Neural cell (in vitro differentiated cells): ENCODE data around the gene SH3RF1.

Experiments used
- POLR2AphosphoS5 ChIP-seq: IDR thresholded peaks from 2 replicates; pipeline ENCODE4 v1.6.1; 2012
- TF ChIP-seq, protein P1 (sequence below): fragments of 450-650 bp; IDR thresholded peaks from 2 replicates; pipeline ENCODE4 v1.5.1; 2014; ENCODE audit warnings: antibody characterized with exemption, mild to moderate bottlenecking, moderate library complexity; ENCODE audit not compliant: poor library complexity, severe bottlenecking

DNA sequence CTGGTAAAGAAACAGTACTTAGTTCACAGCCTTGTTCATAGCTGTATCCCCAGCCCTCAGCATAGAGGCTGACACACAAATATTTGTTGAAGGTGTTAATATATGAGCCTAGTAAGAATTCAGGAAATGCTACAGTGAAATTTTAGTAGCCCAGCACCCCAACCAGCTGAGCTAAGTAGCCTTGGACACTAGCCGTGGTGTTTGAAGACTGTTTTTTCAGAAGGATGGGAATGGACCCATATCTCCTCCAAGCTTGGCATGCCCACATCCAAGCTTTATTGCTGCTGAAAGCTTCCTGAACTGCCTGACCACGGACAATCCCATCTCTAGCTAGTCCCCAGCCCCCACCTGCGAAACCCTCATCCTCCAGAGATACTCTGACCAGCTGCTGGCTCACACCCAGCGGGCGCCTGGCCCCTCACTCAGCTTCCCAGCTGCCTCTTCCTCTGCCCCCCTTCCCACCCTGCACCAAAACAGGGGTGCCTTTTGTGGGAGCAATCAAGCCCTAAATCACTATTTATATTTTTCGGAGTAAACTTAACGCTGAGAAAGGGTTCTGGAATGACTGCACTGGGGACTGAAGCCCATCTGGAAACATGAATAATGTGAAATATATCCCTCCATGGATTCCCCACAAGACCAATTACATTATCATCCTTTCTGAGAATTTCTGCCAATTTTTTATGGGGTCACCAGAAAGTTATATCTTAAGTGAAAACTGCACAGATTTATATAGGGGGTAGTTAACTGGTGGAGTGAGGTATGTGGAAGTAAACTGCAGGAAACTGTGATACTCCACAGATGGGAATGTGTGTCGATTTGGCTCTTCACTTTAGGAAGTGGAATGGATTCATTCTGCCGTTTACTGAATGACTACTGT, 219.6 kb downstream of the SH3RF1 start:
- no peak for TF ChIP-seq POLR2AphosphoS5
- TF ChIP-seq, protein P1, sequence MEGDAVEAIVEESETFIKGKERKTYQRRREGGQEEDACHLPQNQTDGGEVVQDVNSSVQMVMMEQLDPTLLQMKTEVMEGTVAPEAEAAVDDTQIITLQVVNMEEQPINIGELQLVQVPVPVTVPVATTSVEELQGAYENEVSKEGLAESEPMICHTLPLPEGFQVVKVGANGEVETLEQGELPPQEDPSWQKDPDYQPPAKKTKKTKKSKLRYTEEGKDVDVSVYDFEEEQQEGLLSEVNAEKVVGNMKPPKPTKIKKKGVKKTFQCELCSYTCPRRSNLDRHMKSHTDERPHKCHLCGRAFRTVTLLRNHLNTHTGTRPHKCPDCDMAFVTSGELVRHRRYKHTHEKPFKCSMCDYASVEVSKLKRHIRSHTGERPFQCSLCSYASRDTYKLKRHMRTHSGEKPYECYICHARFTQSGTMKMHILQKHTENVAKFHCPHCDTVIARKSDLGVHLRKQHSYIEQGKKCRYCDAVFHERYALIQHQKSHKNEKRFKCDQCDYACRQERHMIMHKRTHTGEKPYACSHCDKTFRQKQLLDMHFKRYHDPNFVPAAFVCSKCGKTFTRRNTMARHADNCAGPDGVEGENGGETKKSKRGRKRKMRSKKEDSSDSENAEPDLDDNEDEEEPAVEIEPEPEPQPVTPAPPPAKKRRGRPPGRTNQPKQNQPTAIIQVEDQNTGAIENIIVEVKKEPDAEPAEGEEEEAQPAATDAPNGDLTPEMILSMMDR, result no peak
